ENCODE results near the gene ITGAV. TPM values are rescaled to one million over a fixed set of nuclear protein-coding genes. Genes with fewer than 3 reads are reported as not detected.

ITGAV gene
- total RNA-seq, 2 experiments from 2014 or later: 4.7 to 7.5 TPM

DNA sequence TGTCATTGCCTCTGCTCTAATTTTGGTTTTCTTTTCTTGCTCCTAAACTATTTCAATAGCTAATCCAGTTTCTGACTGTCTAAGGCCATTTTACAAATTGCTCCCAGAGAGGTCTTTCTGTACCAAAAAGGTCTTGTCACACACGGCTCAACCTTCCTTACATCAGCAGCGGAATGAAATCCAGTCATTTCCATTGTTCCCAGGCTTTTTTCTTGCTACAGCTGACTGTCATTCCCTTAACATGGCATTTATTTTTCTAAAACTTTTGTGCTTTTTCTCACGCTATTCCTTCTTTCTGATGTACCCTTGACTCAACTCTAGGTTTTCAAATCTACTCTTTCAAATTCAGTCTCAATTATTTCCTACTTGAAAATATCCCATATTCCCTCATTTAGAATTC lies 128.3 kb downstream of the ITGAV start:
- Mint-ChIP-seq H3K36me3 (ENCODE audit: low read depth) (no peaks in the 10 kb centered on the region), H3K9me3 (no peaks in the 10 kb centered on the region), H3K27me3 (peaks cover 2% of the 10 kb centered on the region), H3K4me1 (ENCODE audit: low read depth) (no peaks in the 10 kb centered on the region), H3K27ac (no peak overlapping the region), H3K4me3 (no peak overlapping the region)
- ChIA-PET POLR2A (no interaction called here), CTCF (no interaction called here)
- TF ChIP-seq, protein P1, sequence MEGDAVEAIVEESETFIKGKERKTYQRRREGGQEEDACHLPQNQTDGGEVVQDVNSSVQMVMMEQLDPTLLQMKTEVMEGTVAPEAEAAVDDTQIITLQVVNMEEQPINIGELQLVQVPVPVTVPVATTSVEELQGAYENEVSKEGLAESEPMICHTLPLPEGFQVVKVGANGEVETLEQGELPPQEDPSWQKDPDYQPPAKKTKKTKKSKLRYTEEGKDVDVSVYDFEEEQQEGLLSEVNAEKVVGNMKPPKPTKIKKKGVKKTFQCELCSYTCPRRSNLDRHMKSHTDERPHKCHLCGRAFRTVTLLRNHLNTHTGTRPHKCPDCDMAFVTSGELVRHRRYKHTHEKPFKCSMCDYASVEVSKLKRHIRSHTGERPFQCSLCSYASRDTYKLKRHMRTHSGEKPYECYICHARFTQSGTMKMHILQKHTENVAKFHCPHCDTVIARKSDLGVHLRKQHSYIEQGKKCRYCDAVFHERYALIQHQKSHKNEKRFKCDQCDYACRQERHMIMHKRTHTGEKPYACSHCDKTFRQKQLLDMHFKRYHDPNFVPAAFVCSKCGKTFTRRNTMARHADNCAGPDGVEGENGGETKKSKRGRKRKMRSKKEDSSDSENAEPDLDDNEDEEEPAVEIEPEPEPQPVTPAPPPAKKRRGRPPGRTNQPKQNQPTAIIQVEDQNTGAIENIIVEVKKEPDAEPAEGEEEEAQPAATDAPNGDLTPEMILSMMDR (IDR thresholded peaks at IDR 0.05): no peak
- DNase-seq (no peak), ATAC-seq (no peak)
- intact Hi-C loops (cut with micrococcal nuclease): no loop called here

DNA sequence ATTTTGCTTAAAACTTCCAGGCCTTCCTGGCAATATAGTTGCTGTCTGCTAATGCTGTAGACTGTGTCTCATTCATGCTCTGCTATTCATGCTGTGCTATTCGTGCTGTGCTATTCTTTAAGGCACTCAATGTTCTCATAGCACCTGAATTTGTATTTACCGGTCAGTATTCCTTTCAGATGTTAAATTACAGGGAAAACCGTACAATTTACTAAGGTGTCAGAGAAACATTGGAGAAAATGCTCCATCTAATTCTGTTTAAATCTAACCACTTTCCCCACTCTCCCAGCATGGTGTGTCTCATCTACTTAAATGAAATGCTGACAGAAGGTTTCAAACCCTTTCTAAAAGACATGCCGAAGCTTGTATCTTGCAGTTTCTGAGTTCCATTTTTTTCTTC lies 129.0 kb downstream of the ITGAV start:
- Mint-ChIP-seq H3K27me3 (peaks cover 2% of the 10 kb centered on the region), H3K27ac (no peak overlapping the region)
- POLR2A ChIA-PET: no interaction called here

DNA sequence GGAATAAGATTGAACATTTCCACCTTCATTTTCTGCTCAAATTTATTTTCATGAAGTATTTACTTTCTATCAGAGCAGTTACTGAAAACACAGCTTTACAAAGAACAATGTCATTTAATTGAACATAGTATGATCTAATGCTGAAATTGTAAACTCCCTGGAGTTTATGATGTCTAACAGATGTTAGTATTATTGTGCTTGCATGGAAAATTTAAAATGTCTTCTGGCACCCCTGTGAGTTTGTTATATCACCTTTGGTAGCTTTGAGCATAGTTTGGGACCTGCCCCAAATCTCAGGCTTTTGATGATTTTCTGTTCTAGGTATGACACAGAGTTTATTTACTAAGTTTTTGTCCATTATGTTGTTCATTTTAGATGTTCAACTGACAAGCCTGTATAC lies 132.1 kb downstream of the ITGAV start:
- Mint-ChIP-seq H3K4me3 (no peak overlapping the region), H3K27ac (no peak overlapping the region), H3K9me3 (no peaks in the 10 kb centered on the region), H3K4me1 (ENCODE audit: low read depth) (no peaks in the 10 kb centered on the region), H3K36me3 (ENCODE audit: low read depth) (no peaks in the 10 kb centered on the region), H3K27me3 (peaks cover 2% of the 10 kb centered on the region)
- intact Hi-C loops (cut with micrococcal nuclease): no loop called here
- ChIA-PET CTCF (no interaction called here), POLR2A (no interaction called here)
- ATAC-seq (no peak), DNase-seq (no peak)
- TF ChIP-seq, protein P1 (IDR thresholded peaks at IDR 0.05): no peak

More for the DNA sequence above, 129.0 kb downstream of the ITGAV start:
- ATAC-seq: no peak
- no peak for DNase-seq
- Mint-ChIP-seq H3K9me3 (no peaks in the 10 kb centered on the region), H3K36me3 (ENCODE audit: low read depth) (no peaks in the 10 kb centered on the region), H3K4me3 (no peak overlapping the region), H3K4me1 (ENCODE audit: low read depth) (no peaks in the 10 kb centered on the region)
- TF ChIP-seq, protein P1 (IDR thresholded peaks at IDR 0.05): no peak
- CTCF ChIA-PET: no interaction called here
- intact Hi-C loops (cut with micrococcal nuclease): no loop called here

DNA sequence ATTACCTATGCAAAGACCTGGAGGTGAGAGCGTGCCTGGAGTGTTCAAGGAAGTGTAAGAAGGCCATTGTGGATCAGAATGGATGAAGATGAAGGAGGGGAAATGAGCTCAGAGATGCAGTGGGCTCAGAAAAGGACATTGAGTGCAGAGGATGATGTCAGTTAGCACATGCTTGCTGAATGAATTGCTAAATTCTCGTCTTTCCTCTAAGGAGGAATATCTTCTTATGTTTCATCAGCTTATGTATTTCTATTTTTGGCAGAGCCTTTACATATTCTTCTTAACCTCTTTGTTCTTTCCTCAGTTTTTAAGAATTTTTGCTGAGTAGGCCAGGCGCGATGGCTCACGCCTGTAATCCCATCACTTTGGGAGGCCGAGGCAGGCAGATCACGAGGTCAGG lies 134.9 kb downstream of the ITGAV start:
- H3K9me3 Mint-ChIP-seq: no peaks in the 10 kb centered on the region
- no peaks in the 10 kb centered on the region for H3K4me1 Mint-ChIP-seq (ENCODE audit: low read depth)
- CTCF ChIA-PET: no interaction called here
- H3K27ac Mint-ChIP-seq: no peak overlapping the region
- intact Hi-C loops (cut with micrococcal nuclease): no loop called here
- H3K36me3 Mint-ChIP-seq (ENCODE audit: low read depth): no peaks in the 10 kb centered on the region
- ATAC-seq: no peak
- H3K4me3 Mint-ChIP-seq: no peak overlapping the region
- POLR2A ChIA-PET: no interaction called here
- peaks cover 2% of the 10 kb centered on the region for H3K27me3 Mint-ChIP-seq
- DNase-seq: no peak
- TF ChIP-seq, protein P1 (IDR thresholded peaks at IDR 0.05): no peak

DNA sequence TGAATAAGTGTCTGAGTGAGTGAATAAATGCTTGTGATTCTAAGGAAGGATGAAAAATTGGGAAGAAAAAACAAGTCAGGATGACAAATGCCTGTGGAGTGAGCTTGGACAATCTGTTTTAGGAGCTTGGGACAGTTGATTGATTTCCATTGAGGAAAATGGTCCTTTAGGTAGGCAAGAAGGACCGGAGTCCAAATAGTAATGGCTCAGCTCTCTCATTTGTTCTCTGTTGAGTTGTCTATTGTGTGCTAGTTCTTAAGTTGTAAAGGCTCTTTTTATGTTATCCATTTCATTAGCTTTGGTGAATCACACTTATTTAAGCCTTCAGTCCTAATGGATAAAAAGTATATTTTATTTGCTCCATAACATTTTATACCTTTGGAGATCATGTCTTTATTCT lies 135.9 kb downstream of the ITGAV start:
- TF ChIP-seq, protein P1 (IDR thresholded peaks at IDR 0.05): no peak
- intact Hi-C loops (cut with micrococcal nuclease): no loop called here
- Mint-ChIP-seq H3K9me3 (no peaks in the 10 kb centered on the region), H3K27ac (no peak overlapping the region), H3K4me1 (ENCODE audit: low read depth) (no peaks in the 10 kb centered on the region), H3K36me3 (ENCODE audit: low read depth) (no peaks in the 10 kb centered on the region), H3K27me3 (peaks cover under 1% of the 10 kb centered on the region), H3K4me3 (no peak overlapping the region)
- POLR2A ChIA-PET: no interaction called here
- DNase-seq (no peak), ATAC-seq (no peak)
- CTCF ChIA-PET: no interaction called here
